PFSK-1 (cell line): Measurements from ENCODE around the gene CAMKK2.

ENCODE experiments used
- POLR2AphosphoS5 ChIP-seq: IDR thresholded peaks from 2 replicates; pipeline ENCODE4 v1.6.1; 2012; ENCODE audit warnings: low read depth, mild to moderate bottlenecking, control low read depth, low read length, moderate library complexity
- SIN3A ChIP-seq: IDR thresholded peaks from 2 replicates; pipeline ENCODE4 v1.6.1; 2012; ENCODE audit warnings: mild to moderate bottlenecking, low read length, moderate library complexity, borderline replicate concordance; ENCODE audit not compliant: insufficient read depth
- TF ChIP-seq, protein P1 (sequence below), 2 experiments: IDR thresholded peaks; 2 replicates each; pipeline versions ENCODE4 v1.6.1 to v1.8.0; 2011 to 2012; ENCODE audit warnings: low read depth in 2 of 2, low read length in 2 of 2, control low read depth in 1 of 2, inconsistent platforms in 1 of 2, mild to moderate bottlenecking in 1 of 2, moderate library complexity in 1 of 2; ENCODE audit not compliant: insufficient read depth in 1 of 2

DNA sequence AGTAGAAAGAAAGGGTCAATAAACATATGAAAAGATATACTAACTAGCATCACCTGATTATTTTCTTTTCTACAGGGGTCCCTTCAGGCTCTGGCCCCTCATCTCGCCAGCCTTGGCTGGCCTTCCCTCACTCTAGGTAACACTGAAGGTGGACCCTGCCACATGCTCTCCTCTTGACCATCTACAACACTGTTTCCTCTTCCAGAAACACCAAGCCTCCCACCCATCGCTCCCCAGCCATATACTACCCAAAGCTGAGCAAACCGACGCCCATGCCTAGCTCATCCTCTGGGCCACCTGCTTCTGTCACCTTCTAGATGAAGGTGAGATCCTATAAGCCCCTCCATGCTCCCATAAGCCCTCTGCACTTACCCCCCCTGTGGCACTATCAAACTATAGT lies 40.9 kb upstream of the CAMKK2 start:
- TF ChIP-seq, protein P1, sequence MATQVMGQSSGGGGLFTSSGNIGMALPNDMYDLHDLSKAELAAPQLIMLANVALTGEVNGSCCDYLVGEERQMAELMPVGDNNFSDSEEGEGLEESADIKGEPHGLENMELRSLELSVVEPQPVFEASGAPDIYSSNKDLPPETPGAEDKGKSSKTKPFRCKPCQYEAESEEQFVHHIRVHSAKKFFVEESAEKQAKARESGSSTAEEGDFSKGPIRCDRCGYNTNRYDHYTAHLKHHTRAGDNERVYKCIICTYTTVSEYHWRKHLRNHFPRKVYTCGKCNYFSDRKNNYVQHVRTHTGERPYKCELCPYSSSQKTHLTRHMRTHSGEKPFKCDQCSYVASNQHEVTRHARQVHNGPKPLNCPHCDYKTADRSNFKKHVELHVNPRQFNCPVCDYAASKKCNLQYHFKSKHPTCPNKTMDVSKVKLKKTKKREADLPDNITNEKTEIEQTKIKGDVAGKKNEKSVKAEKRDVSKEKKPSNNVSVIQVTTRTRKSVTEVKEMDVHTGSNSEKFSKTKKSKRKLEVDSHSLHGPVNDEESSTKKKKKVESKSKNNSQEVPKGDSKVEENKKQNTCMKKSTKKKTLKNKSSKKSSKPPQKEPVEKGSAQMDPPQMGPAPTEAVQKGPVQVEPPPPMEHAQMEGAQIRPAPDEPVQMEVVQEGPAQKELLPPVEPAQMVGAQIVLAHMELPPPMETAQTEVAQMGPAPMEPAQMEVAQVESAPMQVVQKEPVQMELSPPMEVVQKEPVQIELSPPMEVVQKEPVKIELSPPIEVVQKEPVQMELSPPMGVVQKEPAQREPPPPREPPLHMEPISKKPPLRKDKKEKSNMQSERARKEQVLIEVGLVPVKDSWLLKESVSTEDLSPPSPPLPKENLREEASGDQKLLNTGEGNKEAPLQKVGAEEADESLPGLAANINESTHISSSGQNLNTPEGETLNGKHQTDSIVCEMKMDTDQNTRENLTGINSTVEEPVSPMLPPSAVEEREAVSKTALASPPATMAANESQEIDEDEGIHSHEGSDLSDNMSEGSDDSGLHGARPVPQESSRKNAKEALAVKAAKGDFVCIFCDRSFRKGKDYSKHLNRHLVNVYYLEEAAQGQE (IDR thresholded peaks at IDR 0.05; ENCODE audit: insufficient read depth in 1 of 2, low read depth in 2 of 2, low read length in 2 of 2): no peak
- TF ChIP-seq POLR2AphosphoS5 (no peak), SIN3A (no peak)
